ENCODE results near the gene MBD3L5. TPM values are rescaled to one million over a fixed set of nuclear protein-coding genes. Genes with fewer than 3 reads are reported as not detected.
"Not testable (repeated sequence)": the region's sequence is repeated elsewhere in the genome, so short reads cannot be mapped to it uniquely, and the experiment has no call there.

Gene MBD3L5
- total RNA-seq: not detected
- long read RNA-seq: 0 reads

- intact Hi-C loops (cut with DNase I); DNase-seq (ENCODE audit: low spot score): not testable (repeated sequence)
Observed at GRCh38 chr19:7030278-7030677, at the start of gene MBD3L5. MBD3L5 (plus strand) TSS chr19:7030578; CDS start chr19:7030612, 34 bp downstream.

GRCh38 chr19:6983448-6983847 lies 46.9 kb upstream of the MBD3L5 start:
- intact Hi-C loops (cut with DNase I): no loop called here

GRCh38 chr19:6987850-6988249 lies 42.5 kb upstream of the MBD3L5 start:
- DNase-seq (ENCODE audit: low spot score): no peak
- intact Hi-C loops (cut with DNase I): no loop called here

More at GRCh38 chr19:6983448-6983847, 46.9 kb upstream of the MBD3L5 start:
- no peak for DNase-seq (ENCODE audit: low spot score)

- DNase-seq (ENCODE audit: low spot score): no peak
- intact Hi-C loops (cut with DNase I): no loop called here
Observed at GRCh38 chr19:6988257-6988656, 42.1 kb upstream of the MBD3L5 start.

- no peak for DNase-seq (ENCODE audit: low spot score)
- intact Hi-C loops (cut with DNase I): no loop called here
Observed at GRCh38 chr19:6995054-6995453, 35.3 kb upstream of the MBD3L5 start.

- intact Hi-C loops (cut with DNase I): no loop called here
- DNase-seq (ENCODE audit: low spot score): no peak
Observed at GRCh38 chr19:6996810-6997209, 33.6 kb upstream of the MBD3L5 start.

GRCh38 chr19:6997679-6998445 lies 32.5 kb upstream of the MBD3L5 start:
- intact Hi-C loops (cut with DNase I): no loop called here
- no peak for DNase-seq (ENCODE audit: low spot score)

- intact Hi-C loops (cut with DNase I): no loop called here
- DNase-seq (ENCODE audit: low spot score): no peak
Observed at GRCh38 chr19:6999933-7000332, 30.4 kb upstream of the MBD3L5 start.

GRCh38 chr19:7000333-7000732 lies 30.0 kb upstream of the MBD3L5 start:
- no peak for DNase-seq (ENCODE audit: low spot score)
- intact Hi-C loops (cut with DNase I): no loop called here

GRCh38 chr19:7000816-7001215 lies 29.6 kb upstream of the MBD3L5 start:
- intact Hi-C loops (cut with DNase I): no loop called here
- DNase-seq (ENCODE audit: low spot score): no peak

- no peak for DNase-seq (ENCODE audit: low spot score)
- intact Hi-C loops (cut with DNase I): no loop called here
Observed at GRCh38 chr19:7004313-7004931, 26.0 kb upstream of the MBD3L5 start.

GRCh38 chr19:7006135-7006704 lies 24.2 kb upstream of the MBD3L5 start:
- no peak for DNase-seq (ENCODE audit: low spot score)
- intact Hi-C loops (cut with DNase I): no loop called here

- intact Hi-C loops (cut with DNase I): no loop called here
- no peak for DNase-seq (ENCODE audit: low spot score)
Observed at GRCh38 chr19:7007859-7008258, 22.5 kb upstream of the MBD3L5 start.

- DNase-seq (ENCODE audit: low spot score): no peak
- intact Hi-C loops (cut with DNase I): no loop called here
Observed at GRCh38 chr19:7010722-7011593, 19.4 kb upstream of the MBD3L5 start.

- intact Hi-C loops (cut with DNase I): no loop called here
- no peak for DNase-seq (ENCODE audit: low spot score)
Observed at GRCh38 chr19:7013678-7014077, 16.7 kb upstream of the MBD3L5 start.

GRCh38 chr19:7018828-7019227 lies 11.6 kb upstream of the MBD3L5 start:
- intact Hi-C loops (cut with DNase I): no loop called here

GRCh38 chr19:7021331-7021730 lies 9.0 kb upstream of the MBD3L5 start, which contains the start of gene MBD3L2B:
MBD3L2B (minus strand) TSS chr19:7021431; CDS start chr19:7021397, 34 bp downstream.
- DNase-seq (ENCODE audit: low spot score); intact Hi-C loops (cut with DNase I): not testable (repeated sequence)

More at GRCh38 chr19:7018828-7019227, 11.6 kb upstream of the MBD3L5 start:
- DNase-seq (ENCODE audit: low spot score): no peak

- DNase-seq (ENCODE audit: low spot score); intact Hi-C loops (cut with DNase I): not testable (repeated sequence)
Observed at GRCh38 chr19:7028790-7029189, 1.6 kb upstream of the MBD3L5 start.

GRCh38 chr19:7040079-7040478 lies 9.7 kb downstream of the MBD3L5 start, which contains the start of gene MBD3L4:
MBD3L4 (minus strand) TSS chr19:7040179; CDS start chr19:7040144, 35 bp downstream.
- intact Hi-C loops (cut with DNase I); DNase-seq (ENCODE audit: low spot score): not testable (repeated sequence)

- intact Hi-C loops (cut with DNase I); DNase-seq (ENCODE audit: low spot score): not testable (repeated sequence)
Observed at GRCh38 chr19:7041563-7041962, 11.2 kb downstream of the MBD3L5 start.

All from cardiac septum (tissue), 1 donor.